ENCODE results near the gene ACTC1. TPM values are rescaled to one million over a fixed set of nuclear protein-coding genes. Genes with fewer than 3 reads are reported as not detected.
"Not testable (repeated sequence)": the region's sequence is repeated elsewhere in the genome, so short reads cannot be mapped to it uniquely, and the experiment has no call there.

Gene ACTC1
- total RNA-seq, 1 donor = not detected

DNA sequence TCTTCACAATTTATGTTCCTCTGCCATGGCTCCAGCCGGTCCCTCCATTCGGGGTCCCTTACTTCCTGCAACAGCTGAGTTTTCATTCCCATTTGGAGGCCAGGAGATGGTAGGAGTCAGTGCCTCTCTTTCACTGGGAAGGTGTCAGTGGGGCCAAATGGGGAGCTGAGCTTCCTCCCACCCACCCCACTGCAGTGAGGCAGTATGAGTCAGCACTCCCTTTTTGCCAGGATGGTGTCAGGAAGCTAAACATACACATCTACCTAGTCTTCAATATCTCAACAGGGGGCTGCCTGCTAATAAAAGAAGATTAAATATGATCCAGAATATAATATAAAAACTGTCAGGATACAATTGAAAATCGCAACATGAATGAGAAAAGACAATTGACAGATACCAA is 12.7 kb upstream of the ACTC1 start:
- Histone ChIP-seq H3K27me3 (ENCODE audit: insufficient read depth, low read length) (peaks cover 7% of the 10 kb centered on the region), H3K4me1 (ENCODE audit: insufficient read depth, low read length) (no peaks in the 10 kb centered on the region), H3K9me3 (ENCODE audit: low read depth, low read length) (no peaks in the 10 kb centered on the region), H3K4me3 (ENCODE audit: low read length) (no peak overlapping the region)

DNA sequence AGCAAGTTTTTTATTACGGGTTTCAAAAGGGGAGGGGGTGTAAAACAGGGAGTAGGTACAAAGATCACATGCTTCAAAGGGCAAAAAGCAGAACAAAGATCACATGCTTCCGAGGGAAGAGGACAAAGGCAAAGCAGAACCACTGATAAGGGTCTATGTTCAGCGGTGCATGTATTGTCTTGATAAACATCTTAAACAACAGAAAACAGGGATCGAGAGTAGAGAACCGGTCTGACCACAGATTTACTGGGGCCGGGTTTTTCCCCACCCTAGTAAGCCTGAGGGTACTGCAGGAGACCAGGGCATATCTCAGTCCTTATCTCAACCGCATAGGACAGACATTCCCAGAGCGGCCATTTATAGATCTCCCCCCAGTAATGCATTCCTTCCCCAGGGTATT is 11.9 kb upstream of the ACTC1 start:
- H3K4me1 ChIP-seq (ENCODE audit: insufficient read depth, low read length); H3K27me3 ChIP-seq (ENCODE audit: insufficient read depth, low read length); H3K4me3 ChIP-seq (ENCODE audit: low read length); H3K9me3 ChIP-seq (ENCODE audit: low read depth, low read length): not testable (repeated sequence)

DNA sequence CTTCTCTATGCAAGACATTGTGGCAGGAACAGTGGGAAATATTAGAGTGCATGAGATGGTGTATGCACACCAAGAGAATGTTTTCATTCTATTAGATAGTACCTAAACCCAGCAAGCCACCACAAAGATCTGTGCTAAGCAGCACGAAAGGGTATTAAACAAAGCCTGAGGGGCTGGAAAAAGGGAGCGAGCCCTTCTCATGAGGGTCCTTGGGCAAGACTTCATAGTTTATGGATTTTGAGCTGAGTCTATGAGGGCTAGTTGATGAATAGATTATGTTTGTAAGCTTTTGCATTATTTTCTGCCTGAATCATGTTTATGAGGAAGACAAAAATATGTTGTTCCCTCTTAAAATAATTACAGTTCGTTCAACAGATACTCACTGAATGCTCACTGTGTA is 9.4 kb upstream of the ACTC1 start:
- Histone ChIP-seq H3K4me1 (ENCODE audit: insufficient read depth, low read length) (no peaks in the 10 kb centered on the region), H3K9me3 (ENCODE audit: low read depth, low read length) (no peaks in the 10 kb centered on the region), H3K4me3 (ENCODE audit: low read length) (no peak overlapping the region), H3K27me3 (ENCODE audit: insufficient read depth, low read length) (peaks cover 7% of the 10 kb centered on the region)

DNA sequence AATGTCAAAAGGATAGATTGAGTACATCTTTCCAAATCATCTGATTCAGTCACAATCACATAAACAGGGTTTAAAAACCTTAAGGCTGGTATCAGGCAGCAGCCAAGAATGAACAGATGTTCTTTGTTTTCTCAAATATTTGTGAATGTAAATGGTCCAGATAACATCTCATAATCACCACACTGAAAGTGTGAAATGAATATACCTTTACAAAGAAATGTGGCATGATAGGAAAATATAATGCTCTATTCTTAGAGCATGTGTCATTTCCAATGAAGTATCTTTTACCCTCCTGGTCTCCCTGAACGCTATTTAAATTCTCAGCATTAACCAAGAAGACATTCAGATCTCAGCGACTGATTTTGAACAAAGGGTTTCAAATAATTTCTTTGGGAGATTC is 8.8 kb upstream of the ACTC1 start:
- Histone ChIP-seq H3K9me3 (ENCODE audit: low read depth, low read length) (no peaks in the 10 kb centered on the region), H3K27me3 (ENCODE audit: insufficient read depth, low read length) (peaks cover 7% of the 10 kb centered on the region), H3K4me1 (ENCODE audit: insufficient read depth, low read length) (no peaks in the 10 kb centered on the region), H3K4me3 (ENCODE audit: low read length) (no peak overlapping the region)

DNA sequence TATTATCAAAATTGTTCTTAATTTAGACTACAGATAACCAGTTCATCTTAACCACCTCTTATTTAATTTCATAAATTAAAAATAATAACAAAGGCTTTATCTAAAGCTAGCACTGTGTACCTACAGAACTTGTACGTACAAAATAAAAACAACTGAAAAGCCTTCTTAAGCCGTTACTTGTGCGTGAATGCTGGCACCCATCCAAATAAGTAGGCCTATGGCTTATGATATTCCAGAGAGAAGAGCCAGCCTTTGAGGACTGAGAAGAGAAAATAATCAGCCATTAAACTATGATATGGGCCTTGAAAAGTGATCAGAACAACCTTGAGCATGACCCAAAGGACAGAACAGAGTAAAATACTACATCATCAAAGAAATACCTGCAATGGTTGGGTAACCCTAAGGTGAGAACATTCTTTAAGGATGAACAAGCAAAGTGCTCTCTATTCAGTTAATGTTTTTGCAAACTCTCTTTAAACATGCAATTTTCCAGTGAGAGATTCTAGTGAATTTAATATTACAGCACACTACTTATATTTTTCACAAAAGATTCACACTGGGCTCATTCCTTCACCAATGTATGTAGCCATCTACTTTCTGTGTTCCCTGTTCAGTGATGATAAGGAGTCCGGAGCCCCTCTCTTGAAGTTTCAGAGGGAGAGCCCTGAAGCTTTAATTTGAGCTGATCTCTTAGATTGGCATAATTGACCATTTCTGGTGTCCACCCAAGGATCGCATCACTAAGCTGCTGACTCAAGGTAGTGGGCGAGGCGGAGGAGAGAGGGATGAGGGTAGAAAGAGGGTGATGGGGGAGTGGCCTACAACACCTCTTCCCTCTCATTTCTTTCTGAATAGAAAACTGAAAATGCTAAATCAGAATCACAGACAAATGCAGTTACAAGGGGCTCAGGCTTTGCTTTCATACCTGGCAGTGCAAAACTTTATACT is 7.7 kb upstream of the ACTC1 start:
- H3K4me1 ChIP-seq (ENCODE audit: insufficient read depth, low read length) = no peaks in the 10 kb centered on the region
- no peak overlapping the region for H3K4me3 ChIP-seq (ENCODE audit: low read length)
- no peaks in the 10 kb centered on the region for H3K9me3 ChIP-seq (ENCODE audit: low read depth, low read length)
- H3K27me3 ChIP-seq (ENCODE audit: insufficient read depth, low read length) = peaks cover 9% of the 10 kb centered on the region

DNA sequence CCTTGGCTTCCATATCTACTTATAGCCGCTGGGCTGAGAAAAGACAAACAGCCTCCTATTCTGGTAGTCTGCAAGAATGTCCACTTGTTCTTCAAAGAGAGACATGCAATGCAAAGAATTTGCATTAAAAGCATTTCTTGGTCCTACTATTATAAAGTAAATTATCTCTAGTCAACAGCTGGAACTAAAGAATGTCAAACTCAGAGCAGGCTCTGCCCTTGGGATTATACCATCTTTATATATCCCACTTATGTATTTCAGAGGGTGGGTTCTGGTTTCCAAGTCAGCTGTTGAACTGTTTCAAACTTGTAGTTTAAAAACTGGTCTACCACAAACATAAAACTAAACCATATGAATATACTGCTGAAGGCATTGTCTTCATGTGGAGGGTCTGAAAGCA is 7.0 kb upstream of the ACTC1 start:
- H3K27me3 ChIP-seq (ENCODE audit: insufficient read depth, low read length) = peaks cover 9% of the 10 kb centered on the region
- no peak overlapping the region for H3K4me3 ChIP-seq (ENCODE audit: low read length)
- H3K9me3 ChIP-seq (ENCODE audit: low read depth, low read length) = no peaks in the 10 kb centered on the region
- no peaks in the 10 kb centered on the region for H3K4me1 ChIP-seq (ENCODE audit: insufficient read depth, low read length)

DNA sequence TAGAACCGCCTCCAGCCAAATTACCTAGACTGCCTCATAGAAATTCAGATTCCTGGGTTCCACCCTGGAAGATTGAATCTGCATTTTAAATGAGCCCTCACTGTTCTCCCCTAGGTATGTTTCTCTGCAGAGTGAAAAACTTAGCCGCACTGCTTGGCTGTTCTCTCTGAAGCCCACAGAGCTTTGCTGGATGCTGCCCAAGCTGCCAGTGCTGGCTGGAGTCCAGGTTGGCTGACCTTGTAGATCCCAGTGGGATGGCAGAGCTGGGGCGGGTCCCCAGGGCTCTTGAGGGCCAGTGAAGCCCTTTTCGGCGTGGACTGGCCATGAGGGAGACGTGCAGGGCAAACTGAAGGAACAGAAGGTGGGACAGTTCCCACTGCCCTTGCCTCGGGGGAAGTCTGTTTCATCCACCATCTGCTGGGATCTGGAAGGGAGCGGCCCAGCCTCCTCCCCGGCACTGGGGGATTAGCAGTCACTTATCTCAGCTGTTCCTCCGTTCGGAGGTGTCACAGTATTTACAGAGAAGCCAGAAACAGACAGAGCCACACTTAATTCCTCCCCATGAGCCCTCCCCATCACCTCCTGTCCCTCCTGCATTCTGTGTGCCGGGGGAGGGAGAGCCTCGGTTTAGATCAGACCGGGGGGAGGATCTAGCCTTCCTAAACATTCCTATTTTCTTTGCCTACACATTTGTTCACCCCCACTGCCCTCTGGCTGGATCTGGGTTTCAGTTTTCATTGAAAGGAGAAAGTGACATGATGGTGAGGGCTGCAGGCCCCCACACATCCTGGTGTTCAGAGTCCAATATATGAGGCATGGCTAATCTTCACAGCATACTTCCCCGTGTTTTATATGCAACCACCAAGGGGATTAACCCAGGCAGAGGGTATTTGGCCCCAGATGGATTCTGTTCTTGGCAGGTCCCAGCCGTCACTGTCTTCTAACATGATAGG is 4.1 kb upstream of the ACTC1 start:
- H3K9me3 ChIP-seq (ENCODE audit: low read depth, low read length) = no peaks in the 10 kb centered on the region
- no peaks in the 10 kb centered on the region for H3K4me1 ChIP-seq (ENCODE audit: insufficient read depth, low read length)
- peaks cover 17% of the 10 kb centered on the region for H3K27me3 ChIP-seq (ENCODE audit: insufficient read depth, low read length)
- H3K4me3 ChIP-seq (ENCODE audit: low read length) = no peak overlapping the region

DNA sequence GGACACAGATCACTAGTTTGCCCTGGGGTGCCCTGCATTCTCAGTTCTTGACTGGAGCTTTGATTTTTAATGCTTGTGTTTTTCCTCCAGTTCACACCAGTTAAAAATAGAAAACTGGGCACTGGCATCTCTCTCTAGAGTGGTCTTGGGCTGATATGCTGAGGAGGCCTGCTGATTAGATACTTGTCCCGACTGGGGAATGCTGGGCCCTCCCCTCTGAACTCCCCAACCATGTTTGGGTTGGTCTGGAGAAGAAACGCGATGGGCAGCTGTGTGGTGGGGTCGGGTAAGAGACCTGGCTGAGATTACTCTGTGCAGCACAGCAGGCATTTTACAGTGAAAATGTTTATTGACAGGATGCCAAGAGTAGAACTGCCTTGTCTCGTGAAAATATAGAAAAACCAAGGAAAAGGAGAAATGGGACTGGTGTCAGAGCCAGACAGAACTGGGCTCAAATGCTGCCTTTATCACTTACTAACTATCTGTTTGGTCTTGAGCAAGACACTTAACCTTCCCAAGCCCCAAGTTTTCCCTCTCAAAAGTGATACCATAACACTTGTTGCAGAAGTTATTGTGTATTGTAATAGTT is 1.6 kb upstream of the ACTC1 start:
- Histone ChIP-seq H3K9me3 (ENCODE audit: low read depth, low read length) (no peaks in the 10 kb centered on the region), H3K27me3 (ENCODE audit: insufficient read depth, low read length) (peaks cover 27% of the 10 kb centered on the region), H3K4me1 (ENCODE audit: insufficient read depth, low read length) (no peaks in the 10 kb centered on the region), H3K4me3 (ENCODE audit: low read length) (no peak overlapping the region)

DNA sequence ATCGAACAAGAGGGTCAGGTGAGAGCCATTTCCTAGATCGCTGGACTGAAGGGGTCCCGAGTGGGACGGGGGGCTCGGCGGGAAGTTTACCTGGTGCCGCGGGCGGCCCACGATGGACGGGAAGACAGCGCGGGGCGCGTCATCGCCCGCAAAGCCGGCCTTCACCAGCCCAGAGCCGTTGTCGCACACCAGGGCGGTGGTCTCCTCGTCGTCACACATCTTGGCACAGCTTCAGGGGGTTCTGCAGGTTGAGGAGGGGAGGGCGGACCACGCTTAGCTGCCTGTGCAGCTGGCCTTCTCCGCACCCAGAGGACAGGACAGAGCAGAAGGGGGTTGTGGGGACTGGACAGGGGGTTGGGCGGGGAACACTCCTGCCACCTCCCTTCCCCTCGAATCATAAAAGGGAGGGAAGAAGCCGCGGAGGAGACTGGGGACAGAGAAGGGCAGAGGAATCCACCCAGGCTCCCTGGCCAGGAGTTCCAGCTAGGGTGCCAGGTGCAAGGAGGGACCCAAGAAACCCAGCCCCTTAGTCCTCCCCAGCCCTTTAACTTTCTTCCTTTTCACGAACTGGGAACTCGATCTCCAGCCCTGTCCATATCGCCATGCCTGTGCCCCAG is 651 bp downstream of the ACTC1 start:
- no peaks in the 10 kb centered on the region for H3K4me1 ChIP-seq (ENCODE audit: insufficient read depth, low read length)
- H3K4me3 ChIP-seq (ENCODE audit: low read length) = no peak overlapping the region
- peaks cover 27% of the 10 kb centered on the region for H3K27me3 ChIP-seq (ENCODE audit: insufficient read depth, low read length)
- no peaks in the 10 kb centered on the region for H3K9me3 ChIP-seq (ENCODE audit: low read depth, low read length)

DNA sequence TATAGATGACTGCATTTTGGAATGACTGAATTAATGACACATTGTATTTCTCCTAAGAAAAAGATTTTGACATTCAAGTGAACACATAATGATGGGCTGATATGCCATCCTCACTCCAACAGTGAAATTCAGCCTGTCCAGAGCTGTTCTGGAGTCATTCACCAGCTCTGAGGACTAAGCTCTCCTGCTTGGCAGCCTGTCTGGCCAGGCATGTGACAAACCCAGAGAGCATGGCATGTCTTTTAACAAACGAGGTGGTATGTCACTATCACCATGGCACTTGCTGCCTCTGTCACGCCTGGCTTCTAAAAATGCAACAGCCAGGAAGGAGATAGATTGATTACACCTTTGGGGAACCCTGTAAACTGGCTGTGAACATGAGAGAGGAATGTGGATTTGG is 1.4 kb downstream of the ACTC1 start:
- H3K4me1 ChIP-seq (ENCODE audit: insufficient read depth, low read length) = no peaks in the 10 kb centered on the region
- H3K9me3 ChIP-seq (ENCODE audit: low read depth, low read length) = no peaks in the 10 kb centered on the region
- peaks cover 27% of the 10 kb centered on the region for H3K27me3 ChIP-seq (ENCODE audit: insufficient read depth, low read length)
- H3K4me3 ChIP-seq (ENCODE audit: low read length) = no peak overlapping the region

DNA sequence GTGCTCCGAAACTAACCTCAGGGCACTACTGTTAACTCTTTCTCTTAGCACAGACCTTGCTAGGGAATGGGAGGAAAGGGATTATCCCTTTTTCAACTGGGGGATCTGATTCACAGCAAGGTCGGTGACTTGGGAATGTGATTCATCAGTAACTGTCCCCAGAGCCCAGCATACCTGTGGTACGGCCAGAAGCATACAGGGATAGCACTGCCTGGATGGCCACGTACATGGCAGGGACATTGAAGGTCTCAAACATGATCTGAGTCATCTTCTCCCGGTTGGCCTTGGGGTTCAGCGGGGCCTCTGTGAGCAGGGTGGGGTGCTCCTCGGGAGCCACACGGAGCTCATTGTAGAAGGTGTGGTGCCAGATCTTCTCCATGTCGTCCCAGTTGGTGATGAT is 2.3 kb downstream of the ACTC1 start:
- Histone ChIP-seq H3K4me3 (ENCODE audit: low read length) (no peak overlapping the region), H3K27me3 (ENCODE audit: insufficient read depth, low read length) (peaks cover 25% of the 10 kb centered on the region), H3K9me3 (ENCODE audit: low read depth, low read length) (no peaks in the 10 kb centered on the region)

DNA sequence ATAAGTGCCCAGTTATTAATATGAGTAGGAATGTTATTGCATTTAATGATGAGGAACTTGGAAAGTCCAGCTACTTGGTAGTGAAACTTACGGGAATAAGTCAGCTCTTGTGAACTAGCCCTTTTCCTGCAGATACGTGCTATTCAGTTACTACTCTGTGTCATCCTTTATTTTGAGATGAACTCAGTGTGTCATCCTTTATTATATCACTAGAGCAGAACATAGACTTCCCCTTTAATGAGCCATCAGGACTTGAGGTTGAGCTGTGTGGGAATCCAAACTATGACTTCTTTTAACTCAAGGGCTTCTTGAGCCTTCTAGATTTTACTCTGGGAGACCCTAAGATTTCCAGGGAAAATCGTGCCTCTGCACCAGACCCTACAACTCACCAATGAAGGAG is 3.6 kb downstream of the ACTC1 start:
- Histone ChIP-seq H3K9me3 (ENCODE audit: low read depth, low read length) (no peaks in the 10 kb centered on the region), H3K4me3 (ENCODE audit: low read length) (no peak overlapping the region), H3K4me1 (ENCODE audit: insufficient read depth, low read length) (no peaks in the 10 kb centered on the region), H3K27me3 (ENCODE audit: insufficient read depth, low read length) (peaks cover 21% of the 10 kb centered on the region)

More for the DNA sequence above, 2.3 kb downstream of the ACTC1 start:
- H3K4me1 ChIP-seq (ENCODE audit: insufficient read depth, low read length) = no peaks in the 10 kb centered on the region

DNA sequence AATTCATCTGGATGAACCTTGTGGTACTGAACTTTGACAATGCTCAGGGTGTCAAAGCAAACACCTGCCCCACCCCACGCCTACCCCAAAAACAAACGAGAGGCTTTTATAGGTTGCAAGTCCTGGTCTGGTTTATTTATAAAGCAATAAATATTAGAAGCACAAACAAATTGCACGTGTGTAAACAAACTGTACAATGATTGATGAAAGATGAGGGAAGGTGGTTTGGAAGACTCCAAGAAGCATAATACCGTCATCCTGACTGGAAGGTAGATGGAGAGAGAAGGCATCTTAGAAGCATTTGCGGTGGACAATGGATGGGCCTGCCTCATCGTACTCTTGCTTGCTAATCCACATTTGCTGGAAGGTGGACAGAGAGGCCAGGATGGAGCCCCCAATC is 5.2 kb downstream of the ACTC1 start:
- H3K4me3 ChIP-seq (ENCODE audit: low read length) = no peak overlapping the region
- H3K9me3 ChIP-seq (ENCODE audit: low read depth, low read length) = no peaks in the 10 kb centered on the region
- H3K27me3 ChIP-seq (ENCODE audit: insufficient read depth, low read length) = peaks cover 12% of the 10 kb centered on the region
- no peaks in the 10 kb centered on the region for H3K4me1 ChIP-seq (ENCODE audit: insufficient read depth, low read length)

DNA sequence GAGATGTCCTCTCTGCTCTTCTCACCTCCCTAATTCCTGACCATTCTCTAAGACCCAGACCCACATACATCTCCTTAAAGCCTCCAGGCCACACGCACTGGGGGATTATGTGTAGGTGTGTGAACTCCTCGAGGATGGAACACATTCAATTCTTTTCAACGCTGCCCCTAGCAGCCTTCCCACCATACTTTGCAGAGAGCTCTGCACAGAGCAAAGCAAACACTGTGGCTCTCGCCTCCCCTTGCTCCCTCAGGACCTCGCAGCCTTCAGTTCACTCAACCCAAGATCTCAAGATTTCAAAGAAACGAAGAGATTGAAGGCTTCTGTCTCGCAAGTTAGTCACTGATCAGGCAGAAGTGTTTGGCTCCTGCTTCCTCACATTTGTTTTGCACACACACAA is 6.0 kb downstream of the ACTC1 start:
- H3K4me1 ChIP-seq (ENCODE audit: insufficient read depth, low read length) = no peaks in the 10 kb centered on the region
- H3K27me3 ChIP-seq (ENCODE audit: insufficient read depth, low read length) = peaks cover 9% of the 10 kb centered on the region
- H3K4me3 ChIP-seq (ENCODE audit: low read length) = no peak overlapping the region
- no peaks in the 10 kb centered on the region for H3K9me3 ChIP-seq (ENCODE audit: low read depth, low read length)

DNA sequence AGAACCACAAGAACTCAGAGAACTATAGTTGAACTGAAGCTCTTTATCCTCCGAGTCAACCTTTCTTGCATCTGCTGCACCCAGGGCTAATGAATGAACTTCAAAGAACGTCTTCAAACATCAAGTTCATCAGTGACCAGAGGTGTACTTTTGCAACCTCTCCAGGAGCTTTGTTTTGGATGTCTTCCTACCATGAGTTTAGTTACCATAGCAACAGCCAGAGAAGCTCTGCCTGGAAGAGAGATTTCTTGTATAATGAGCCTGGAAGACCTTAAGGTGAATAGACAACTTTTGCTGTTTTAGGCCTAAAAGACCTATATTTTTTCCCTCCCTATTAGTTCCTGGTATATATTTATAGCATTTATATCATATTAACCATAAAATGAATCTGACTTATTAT is 9.1 kb downstream of the ACTC1 start:
- Histone ChIP-seq H3K4me3 (ENCODE audit: low read length) (no peak overlapping the region), H3K4me1 (ENCODE audit: insufficient read depth, low read length) (no peaks in the 10 kb centered on the region), H3K9me3 (ENCODE audit: low read depth, low read length) (no peaks in the 10 kb centered on the region), H3K27me3 (ENCODE audit: insufficient read depth, low read length) (peaks cover 3% of the 10 kb centered on the region)
